MV-4-11 (cell line): ENCODE measurements around the gene USP34.
"Not testable (repeated sequence)": the region's sequence is repeated elsewhere in the genome, so short reads cannot be mapped to it uniquely, and the experiment has no call there.

Source experiments
- DNase-seq: peaks from one replicate; lab custom pipeline; 2025; lab: John Stamatoyannopoulos, UW

USP34 gene

GRCh38 chr2:61460163-61460562 lies 10.7 kb downstream of the USP34 start:
- no peak for DNase-seq

GRCh38 chr2:61456746-61457420 lies 14.0 kb downstream of the USP34 start:
- DNase-seq = no peak

GRCh38 chr2:61456070-61456745 lies 14.7 kb downstream of the USP34 start:
- no peak for DNase-seq

- not testable (repeated sequence) for DNase-seq
Observed at GRCh38 chr2:61454972-61455371, 15.9 kb downstream of the USP34 start.

- DNase-seq = no peak
Observed at GRCh38 chr2:61454383-61454782, 16.5 kb downstream of the USP34 start.

- DNase-seq = no peak
Observed at GRCh38 chr2:61452392-61452791, 18.5 kb downstream of the USP34 start.

- no peak for DNase-seq
Observed at GRCh38 chr2:61451178-61451577, 19.7 kb downstream of the USP34 start.

- no peak for DNase-seq
Observed at GRCh38 chr2:61450144-61450543, 20.7 kb downstream of the USP34 start.

GRCh38 chr2:61448229-61448628 lies 22.7 kb downstream of the USP34 start:
- no peak for DNase-seq

- DNase-seq = not testable (repeated sequence)
Observed at GRCh38 chr2:61446971-61447370, 23.9 kb downstream of the USP34 start.

GRCh38 chr2:61443342-61444041 lies 27.4 kb downstream of the USP34 start:
- peak; percentile 93 for DNase-seq

GRCh38 chr2:61439241-61440002 lies 31.5 kb downstream of the USP34 start:
- no peak for DNase-seq

GRCh38 chr2:61438670-61439069 lies 32.2 kb downstream of the USP34 start:
- DNase-seq = peak; percentile 36

GRCh38 chr2:61437170-61437569 lies 33.7 kb downstream of the USP34 start:
- DNase-seq = no peak

- DNase-seq = peak; percentile 9
Observed at GRCh38 chr2:61436092-61436491, 34.8 kb downstream of the USP34 start.

GRCh38 chr2:61435291-61435690 lies 35.6 kb downstream of the USP34 start:
- no peak for DNase-seq

- DNase-seq = peak; percentile 95
Observed at GRCh38 chr2:61434314-61434713, 36.6 kb downstream of the USP34 start.

- no peak for DNase-seq
Observed at GRCh38 chr2:61433606-61434005, 37.3 kb downstream of the USP34 start.

GRCh38 chr2:61432990-61433389 lies 37.9 kb downstream of the USP34 start:
- DNase-seq = no peak

GRCh38 chr2:61431345-61431744 lies 39.5 kb downstream of the USP34 start:
- no peak for DNase-seq

GRCh38 chr2:61426267-61426897 lies 44.5 kb downstream of the USP34 start:
- peak; percentile 68 for DNase-seq

- no peak for DNase-seq
Observed at GRCh38 chr2:61425605-61426155, 45.2 kb downstream of the USP34 start.
